ENCODE results near the gene PPP2R2C.

DNA sequence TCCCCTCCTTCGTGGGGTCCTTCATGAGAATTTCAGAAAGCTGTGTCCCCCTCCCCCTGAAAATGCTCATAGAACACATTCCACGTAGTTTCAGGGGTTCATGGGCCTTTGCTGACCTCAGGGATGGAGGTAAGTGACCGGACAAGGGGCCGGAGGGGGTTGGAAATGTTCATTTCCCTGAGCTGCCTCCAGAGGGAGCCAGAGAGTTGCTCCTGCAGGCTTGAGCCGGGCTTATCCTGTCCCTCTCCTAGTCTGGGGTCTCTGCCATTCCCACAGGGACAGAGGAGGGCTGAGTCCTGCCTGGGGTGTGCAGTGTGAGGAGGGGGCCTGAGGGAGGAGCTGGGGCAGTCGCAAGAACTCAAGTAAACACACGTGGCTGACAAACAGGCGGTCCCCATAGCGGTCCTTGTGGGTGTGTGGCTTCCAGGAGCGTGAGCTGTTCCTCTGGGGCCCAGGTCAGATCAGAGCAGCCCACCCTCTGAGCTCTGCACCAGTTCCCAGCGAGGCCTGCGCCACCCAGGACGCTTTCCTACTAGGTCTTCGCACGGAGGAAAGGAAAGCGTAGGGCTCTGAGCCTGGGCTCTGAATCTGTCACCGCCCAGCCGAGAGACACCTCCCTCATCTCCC, 140.3 kb downstream of the PPP2R2C start:
- peak; percentile 71 to 79 (median 78) for TF ChIP-seq CTCF (IDR thresholded peaks at IDR 0.05 in 2 of 3, conservative IDR thresholded peaks at IDR 0.05 in 1 of 3; ENCODE audit: insufficient read depth in 2 of 3, low read depth in 1 of 3, low read length in 3 of 3)
- TF ChIP-seq GTF2F1 (IDR thresholded peaks at IDR 0.05; ENCODE audit: low read depth, low read length): no peak
- TF ChIP-seq YBX1 (IDR thresholded peaks at IDR 0.05): no peak
- no peak for TF ChIP-seq CREM (IDR thresholded peaks at IDR 0.05; ENCODE audit: low read depth)
- no peak for TF ChIP-seq ZNF274 (IDR thresholded peaks at IDR 0.05; ENCODE audit: borderline replicate concordance, low read depth, low read length)
- TF ChIP-seq NFIX (CRISPR knock-in tag; IDR thresholded peaks at IDR 0.05; ENCODE audit: low read depth): no peak
